DOHH2 (cell line): Measurements from ENCODE around the gene CMIP.

Source experiments
- CTCF ChIP-seq: fragments of 200-600 bp; sonication (generic); IDR thresholded peaks from one replicate; pipeline ENCODE4 v1.5.1; 2014; ENCODE audit warnings: antibody characterized with exemption, mild to moderate bottlenecking, low read depth, low read length; ENCODE audit not compliant: poor library complexity, severe bottlenecking
- EZH2phosphoT487 ChIP-seq: fragments of 200-600 bp; sonication (generic); IDR thresholded peaks from 2 replicates; pipeline ENCODE4 v1.6.1; 2017; ENCODE audit warnings: borderline replicate concordance, mild to moderate bottlenecking, antibody characterized with exemption, low read length, moderate library complexity, mixed read lengths

- TF ChIP-seq EZH2phosphoT487 (no peak), CTCF (no peak)
Measured at GRCh38 chr16:81514568-81515258, 70.1 kb downstream of the CMIP start.
